GM19467 (cell line): ENCODE results near the gene CLEC3A.
"Not testable (repeated sequence)": the region's sequence is repeated elsewhere in the genome, so short reads cannot be mapped to it uniquely, and the experiment has no call there.

ENCODE experiments used
- ATAC-seq: cut with Tn5 transposase; IDR thresholded peaks from one replicate; pipeline ENCODE4 v1.9.1; 2021; ENCODE audit warnings: mild to moderate bottlenecking, moderate library complexity; ENCODE audit not compliant: unreplicated experiment

Gene CLEC3A, protein sequence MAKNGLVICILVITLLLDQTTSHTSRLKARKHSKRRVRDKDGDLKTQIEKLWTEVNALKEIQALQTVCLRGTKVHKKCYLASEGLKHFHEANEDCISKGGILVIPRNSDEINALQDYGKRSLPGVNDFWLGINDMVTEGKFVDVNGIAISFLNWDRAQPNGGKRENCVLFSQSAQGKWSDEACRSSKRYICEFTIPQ

DNA sequence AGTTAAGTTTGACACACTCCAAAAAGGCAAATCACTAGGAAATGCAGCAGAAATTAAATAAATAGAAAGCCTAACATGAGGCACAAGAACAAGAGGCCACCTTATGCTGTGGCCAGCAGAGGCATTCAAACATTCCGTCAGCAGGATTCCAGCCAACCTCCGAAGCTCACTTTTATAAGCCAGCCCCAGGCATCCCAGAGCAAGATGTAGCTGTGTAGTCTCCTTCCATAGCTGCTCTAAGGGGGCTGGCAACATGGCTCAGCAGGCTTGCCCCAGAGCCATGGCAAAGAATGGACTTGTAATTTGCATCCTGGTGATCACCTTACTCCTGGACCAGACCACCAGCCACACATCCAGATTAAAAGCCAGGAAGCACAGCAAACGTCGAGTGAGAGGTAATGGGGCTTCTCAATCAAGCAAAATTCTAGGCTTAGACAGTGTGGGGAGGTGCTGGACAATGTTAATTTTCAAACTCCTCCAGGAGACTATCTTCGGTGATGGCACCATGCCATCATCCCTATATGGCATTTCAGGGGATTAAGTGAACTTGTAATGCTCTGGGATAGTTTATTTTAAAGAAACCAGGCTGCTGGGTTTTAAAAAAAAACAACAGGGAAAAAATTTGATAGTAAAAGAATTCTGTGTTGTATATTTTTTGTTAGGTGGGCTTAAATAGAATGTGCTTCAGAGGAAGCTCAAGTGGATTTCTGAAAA, at the start of gene CLEC3A:
CLEC3A (plus strand) TSS at position 202 of the 714 bp plus-strand sequence; CDS start at position 281, 79 bp downstream.
- ATAC-seq, result no peak

DNA sequence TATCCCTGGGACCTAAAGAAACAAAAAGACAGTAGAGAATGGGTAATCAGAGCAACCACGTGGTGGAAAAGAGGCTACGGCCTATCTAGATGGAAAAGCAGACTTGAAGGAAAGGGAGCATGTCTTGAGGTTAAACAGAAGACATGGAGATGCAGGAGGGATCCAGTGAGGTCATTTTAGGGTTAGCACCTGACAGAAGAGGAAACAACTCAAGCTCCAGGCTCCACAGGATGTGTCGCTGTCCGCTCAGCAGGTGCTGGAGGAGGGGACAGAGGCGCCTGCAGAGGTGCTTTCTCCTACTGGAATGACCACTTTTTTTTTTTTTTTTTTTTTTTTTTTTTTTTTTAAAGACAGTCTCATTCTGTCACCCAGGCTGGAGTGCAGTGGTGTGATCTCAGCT, 47.5 kb upstream of the CLEC3A start:
- no peak for ATAC-seq

DNA sequence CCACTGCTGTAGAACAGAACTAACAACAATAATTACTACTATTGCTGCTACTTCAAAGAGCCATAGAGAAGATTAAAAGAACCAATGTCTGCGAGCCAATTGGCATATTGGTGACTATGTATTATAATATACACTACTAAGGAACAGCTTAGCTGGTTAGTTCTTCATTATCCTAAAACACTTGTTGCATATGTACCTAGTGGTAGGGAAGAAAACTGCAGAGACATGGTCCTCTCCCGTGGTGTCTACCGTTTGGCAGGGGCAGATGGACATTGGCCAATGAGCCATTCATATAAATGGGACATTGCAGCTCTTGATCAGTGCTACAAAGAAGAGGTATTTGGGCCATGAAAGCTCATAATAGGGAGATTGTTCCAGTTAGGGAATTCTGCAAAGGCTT, 46.4 kb upstream of the CLEC3A start:
- ATAC-seq, result no peak

DNA sequence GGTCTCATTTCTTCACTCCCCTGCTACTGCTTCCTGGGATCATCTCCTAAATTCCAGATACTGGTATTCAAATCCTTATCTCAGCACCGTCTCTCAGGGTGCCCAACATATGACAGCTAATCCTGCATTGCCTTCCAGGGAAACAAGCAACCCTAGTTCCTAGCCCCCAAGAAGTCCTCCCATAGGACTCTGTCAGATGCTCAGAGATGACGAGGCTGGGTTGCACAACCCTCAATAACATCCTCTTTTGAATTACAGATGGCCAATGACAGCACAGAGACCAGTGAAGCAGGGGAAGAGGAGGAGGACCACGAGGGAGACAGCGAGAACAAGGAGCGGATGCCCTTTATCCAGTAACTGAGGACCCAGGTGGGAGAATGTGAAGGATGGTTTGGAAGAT, 45.0 kb upstream of the CLEC3A start:
- no peak for ATAC-seq

DNA sequence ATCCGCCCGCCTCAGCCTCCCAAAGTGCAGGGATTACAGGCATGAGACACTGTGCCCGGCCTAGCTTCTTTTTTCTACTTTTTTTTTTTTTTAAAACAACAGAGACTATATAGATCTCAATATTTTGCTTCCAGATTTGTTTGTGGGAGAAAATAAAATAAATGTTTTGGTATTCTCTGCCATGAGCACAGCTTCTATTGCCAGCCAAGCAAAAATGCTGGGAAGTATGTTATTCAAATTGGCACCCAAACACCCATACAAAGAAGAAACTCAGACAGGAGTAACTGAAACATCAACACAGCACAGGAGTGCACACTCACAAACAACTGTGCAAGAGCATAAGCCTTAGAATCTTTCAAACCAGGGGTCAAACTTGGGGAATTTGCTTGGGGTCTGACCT, 37.2 kb upstream of the CLEC3A start:
- no peak for ATAC-seq

DNA sequence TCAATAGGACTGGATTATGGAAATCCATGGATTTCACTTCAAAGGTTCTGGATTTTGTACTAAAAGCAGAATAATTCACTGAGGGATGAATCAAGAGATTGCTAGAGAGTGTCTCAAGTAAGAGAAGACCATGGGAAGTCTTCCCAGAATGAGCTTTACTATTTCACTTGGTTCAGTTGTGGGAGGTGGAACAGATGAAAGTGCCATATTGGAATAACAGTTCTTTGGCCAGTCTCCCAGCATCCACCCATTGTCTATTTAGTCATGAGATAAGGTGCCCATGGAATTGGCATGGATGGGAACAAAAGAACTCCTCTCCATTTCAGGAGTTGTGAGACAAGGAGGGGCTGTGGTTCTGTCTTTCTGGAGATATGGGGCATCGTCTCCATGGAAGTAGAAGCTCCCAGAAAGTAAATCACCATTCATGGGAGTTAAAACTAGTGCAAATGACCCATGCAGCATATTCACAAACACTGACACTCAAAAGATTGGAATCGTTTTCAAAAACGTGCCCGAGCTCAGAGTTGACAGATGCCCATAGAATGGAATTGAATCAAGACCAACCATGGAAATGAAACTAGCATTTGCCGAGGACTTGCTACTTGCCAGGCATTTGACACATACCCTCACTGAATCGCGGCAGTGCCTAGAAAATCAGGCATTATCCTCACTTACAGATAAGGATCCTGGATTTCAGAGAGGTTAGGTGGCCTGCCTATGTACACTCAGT, 36.2 kb upstream of the CLEC3A start:
- ATAC-seq, result no peak

DNA sequence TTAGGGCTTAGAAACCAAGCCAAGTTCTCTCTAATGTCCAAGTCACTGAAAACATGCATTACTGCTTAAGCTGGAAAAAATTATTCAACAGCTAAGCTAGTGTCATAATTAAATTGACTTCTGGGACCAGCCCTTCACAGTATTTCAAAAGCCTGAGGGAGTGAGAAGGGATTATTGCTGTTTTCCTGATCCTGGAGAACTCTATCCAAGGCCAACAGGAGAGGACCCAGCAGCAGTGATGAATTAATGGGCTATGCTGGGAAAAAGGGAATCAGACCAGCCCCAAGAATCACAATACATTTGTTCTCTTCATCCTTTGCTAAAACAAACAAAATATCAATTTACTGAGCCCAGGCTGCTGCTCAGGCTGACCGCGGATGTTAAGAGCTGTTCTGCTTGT, 34.5 kb upstream of the CLEC3A start:
- no peak for ATAC-seq

DNA sequence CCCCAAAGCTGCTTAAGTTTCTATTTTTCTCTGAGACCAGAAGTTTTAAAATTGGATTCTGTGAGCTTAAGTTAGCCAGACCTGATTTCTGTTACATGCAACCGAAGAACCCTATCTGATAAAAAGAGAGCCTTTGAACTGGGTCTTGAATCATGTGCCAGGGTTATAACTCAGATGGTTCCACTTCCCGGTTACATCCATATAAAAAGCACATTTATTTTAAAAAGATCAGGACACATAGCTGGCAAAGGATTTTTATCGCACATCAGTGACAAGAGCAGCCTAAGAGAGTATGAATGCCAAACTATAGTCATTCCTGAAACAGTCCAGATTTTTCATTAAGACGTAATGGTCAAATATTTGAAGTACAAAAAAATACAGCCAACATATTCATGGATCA, 32.5 kb upstream of the CLEC3A start:
- ATAC-seq, result no peak

DNA sequence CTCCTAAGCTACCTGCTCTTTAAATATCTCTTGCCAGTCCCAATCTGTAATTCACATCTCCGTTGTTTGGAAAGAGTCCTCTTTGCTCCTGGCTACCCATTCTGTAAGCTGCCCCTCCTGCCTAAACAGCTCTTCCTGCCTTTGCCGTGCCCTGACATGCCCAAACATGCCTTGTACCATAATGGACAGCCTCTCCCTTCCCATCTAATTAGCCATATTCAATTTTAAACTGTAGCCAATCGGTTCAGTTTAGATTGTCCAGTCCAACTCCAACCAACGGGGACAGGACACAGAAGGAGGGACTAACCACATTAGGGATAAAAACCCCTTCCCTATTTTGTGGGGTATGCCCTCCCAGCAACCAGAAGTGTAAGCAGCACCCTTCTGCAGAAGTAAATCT, 30.6 kb upstream of the CLEC3A start:
- no peak for ATAC-seq

DNA sequence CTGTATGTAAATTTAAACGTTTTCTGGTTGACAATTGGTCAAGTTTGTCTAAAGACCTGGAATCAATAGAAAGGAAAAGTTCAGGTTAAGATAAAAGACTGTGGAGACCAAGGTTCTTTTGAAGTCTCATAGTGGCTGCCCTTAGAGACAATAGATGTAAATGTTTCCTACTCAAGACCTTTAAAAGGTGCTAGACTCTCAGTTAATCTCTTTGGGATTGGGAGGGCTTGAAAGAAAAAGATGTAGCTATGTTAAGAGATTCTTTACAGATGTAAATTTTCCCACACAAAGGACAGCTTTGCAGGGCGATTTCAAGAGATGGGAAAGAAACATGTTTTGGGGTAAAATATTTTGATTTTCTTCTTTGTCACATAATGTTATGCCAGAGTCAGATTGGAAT, 30.0 kb upstream of the CLEC3A start:
- ATAC-seq, result not testable (repeated sequence)

DNA sequence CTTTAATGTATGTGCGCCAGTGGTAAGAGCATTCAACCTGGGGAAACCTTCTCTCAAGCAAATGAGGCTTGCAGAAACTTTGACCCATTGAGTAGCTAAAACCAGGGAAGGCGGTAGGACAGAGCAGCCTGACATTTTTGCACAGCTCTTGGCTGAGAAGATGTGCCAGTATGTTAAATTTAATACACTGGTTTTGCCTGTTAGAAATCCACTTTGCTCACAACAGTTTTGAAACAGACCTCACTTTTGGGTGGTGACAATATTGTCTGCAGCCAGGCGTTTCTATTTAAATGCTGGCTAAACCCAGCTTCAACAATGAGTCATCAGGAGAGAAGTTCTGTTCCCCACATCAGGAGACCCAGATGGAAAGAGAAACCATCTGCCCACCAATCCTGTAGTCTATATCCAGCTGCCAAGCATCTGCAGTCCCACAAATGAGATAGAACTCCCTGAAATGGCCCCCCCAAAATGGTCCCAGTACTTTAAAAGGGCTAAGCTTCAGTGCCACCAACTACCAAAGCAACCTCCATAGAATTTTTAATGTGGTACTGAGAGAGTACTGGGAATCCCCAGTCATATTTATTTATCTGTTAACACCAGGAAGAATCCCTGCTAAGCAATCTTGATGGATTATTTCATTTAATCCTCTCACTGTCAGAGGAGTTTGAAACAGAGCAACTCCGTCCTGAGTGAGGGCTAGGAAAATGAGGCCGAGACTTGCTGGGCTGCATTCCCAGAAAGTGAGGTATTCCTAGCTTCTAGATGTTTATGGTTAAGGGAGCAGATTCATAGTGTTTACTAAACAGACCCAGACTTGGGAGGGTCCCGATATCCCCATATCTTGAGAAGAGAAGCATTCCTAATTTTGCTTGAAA, 29.0 kb upstream of the CLEC3A start:
- no peak for ATAC-seq

DNA sequence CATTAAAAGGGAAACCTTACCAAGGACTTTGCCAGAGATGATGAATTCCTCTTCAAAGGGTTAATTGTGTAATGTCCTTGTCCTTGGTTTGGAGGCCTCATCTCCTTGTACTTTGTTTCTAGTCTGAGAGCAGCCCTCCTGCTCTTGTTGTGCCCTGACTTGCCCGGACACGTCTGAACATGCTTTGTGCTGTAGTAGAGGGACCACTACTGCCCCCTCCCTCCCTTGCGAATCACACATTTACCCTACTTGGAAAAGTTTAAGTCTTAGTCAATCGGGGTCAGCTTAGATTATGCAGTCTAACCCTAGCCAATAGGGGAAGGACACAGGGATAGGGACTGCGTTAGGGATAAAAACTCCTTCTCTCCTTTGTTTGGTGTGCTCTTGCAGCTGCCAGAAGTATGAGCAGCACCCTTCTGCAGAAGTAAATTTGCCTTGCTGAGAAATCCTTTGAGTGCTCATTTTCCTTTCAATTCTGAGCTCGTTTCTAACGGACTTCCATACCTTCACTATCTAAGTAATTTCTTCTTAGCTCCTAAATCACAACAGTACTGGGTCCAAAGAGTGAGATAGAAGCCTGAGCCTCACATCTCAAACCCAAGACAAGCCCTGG, 26.4 kb upstream of the CLEC3A start:
- ATAC-seq, result no peak

DNA sequence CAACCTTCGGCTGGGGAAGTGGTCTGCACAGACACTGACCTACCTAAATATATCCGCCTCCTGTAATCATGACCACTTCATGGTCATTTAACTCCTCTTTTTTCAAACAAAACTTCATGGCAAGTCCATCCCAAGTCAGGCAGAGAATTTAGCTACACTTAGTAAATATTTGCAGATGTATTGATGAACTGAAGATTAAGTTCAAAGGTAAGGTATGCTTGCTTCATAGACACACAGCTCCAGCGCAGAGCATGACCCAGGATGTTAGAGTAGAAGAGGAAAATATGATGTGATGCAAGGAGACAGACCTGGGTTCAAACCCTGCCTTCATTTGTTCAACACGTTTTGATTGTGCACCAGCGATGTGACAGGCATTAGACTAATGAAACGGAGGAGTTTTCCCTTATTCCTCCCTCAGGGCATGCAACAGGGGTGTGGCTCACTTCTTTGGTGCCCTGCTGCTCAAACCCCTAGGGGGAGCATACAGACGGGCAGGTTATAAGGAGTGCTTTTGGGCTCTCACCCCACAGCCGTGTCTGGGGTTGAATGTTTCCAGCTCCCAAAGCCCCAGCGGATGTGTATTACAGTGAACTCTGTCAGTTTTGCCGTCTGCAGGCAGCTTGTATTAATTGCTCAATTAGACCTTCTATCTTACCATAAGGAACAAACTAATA, 23.9 kb upstream of the CLEC3A start:
- ATAC-seq, result no peak

DNA sequence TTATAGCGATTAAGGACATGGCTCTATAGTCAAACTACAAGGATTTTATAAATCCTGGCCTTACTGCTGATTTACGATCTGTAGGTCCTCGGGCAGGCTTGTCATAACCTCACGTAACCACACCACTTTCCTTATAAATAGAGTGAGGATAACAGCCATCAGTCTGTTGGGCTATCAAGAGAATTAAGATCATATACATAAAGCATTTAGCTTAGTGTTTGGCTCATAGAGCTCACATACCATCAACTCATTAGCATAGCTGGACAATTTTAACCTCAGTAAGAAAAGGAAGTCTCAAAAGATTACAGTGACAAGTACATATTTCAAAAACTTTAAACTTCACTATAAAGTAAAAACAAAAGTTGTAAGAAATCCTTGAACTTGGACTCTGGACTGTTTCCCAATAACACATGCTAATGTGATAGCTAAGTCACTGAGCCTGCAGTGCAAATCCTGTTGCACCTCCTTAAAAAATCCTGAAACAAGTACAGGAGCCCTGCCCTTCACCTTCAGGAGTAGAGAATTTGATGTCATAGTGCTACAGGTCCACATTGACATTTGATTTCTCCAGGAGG, 20.8 kb upstream of the CLEC3A start:
- no peak for ATAC-seq

DNA sequence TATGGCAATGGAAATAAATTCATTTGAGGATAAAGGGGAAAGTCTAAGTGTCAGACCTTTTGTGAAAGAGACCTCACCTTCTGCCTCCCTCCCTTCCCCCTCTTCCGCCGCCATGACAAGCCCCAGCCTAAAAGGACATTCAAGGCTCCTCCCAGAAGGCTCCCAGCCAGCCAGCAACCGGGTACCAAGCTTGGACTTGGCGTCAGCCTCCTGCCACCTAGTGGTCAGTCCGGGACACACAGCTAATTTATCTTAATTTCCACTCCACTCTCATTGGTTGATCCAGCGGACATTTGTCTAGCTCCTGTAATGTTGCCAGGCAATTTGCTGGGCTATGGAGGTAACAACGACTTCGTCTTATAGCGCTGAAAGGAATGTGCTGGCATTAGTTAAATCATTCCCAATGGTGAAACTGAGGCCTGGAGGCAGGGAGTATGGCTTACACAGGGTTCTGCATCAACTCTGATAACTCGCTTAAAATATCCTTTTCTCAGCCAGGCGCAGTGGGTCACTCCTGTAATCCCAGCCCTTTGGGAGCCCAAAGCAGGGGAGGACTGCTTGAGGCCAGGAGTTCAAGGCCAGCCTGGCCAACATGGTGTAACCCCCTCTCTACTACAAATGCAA, 19.3 kb upstream of the CLEC3A start:
- peak; percentile 96 for ATAC-seq

DNA sequence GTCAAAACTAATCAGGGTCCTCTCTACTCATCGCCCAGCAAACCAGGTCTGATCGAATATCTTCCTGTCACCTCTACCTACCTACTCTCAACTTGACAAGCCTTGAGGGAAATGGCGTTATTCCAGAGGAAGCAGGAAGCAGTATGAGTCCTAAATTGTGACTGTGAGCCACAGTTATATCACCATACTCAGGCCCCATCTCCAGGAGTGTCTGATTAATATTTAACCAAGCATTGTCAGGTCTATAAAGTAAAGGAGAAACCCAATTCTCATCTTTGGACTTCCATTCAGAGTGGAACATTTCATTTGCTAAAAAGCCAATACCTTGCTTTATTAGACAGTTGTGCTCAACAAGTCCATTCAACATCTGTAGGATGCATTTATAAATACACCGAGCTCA, 17.8 kb upstream of the CLEC3A start:
- ATAC-seq, result no peak

DNA sequence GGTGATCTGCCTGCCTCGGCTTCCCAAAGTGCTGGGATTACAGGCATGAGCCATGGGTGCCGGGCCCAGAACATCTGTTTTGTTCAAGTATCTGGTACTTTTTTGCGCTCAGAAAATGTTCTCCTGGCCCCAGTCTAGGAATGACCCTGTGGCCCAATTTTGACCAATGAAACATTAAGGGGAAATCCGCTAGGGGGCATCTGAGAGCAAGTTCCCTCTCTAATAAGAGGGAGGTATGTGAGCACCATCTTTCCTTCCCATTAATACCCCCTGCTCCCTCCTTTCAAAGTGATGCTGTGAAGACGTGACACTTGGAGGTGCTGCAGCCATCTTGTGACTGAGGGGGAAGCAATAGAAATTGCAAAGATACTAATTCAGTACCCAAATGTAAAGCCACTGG, 16.5 kb upstream of the CLEC3A start:
- ATAC-seq, result no peak

DNA sequence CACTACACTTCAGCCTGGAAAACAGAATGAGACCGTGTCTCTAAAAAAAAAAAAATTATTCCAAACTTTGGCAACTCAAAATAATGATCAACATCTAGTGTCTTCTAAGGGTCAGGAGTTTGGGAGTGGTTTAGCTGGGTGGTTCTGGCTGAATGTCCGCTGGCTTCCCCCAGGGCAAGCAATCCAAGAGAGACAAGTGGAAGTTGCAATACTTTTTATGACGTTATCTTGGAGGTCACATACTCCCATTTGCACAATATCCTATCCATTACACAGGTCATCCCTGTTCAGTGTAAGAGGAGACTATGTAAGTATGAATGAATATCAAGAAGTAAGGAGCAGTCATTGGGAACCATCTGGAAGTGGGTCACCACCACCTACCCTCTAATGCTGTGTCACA, 15.2 kb upstream of the CLEC3A start:
- no peak for ATAC-seq

DNA sequence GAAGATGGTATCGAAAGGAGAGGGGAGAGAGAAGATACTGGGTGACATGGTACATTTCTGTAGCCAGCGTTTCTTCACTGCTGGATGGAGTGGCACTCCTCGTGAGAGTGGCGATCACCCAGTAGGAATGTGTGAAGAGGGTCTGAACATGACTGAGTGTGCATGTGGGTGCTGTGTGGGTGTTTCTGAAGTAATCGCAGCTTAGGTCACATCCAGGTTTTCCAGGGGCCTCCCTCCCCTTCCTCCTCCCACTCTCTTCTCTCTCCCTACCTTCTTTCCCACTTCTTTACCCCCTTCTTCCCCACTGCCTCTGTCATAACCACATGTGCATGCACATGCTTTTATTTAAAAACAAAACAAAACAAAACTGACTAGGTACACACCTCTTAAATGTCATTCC, 1.8 kb downstream of the CLEC3A start:
- ATAC-seq, result no peak
